ENCODE results near the gene NMUR2.

Gene NMUR2

GRCh38 chr5:152405145-152405544, at the start of gene NMUR2:
TSS of gene NMUR2 (minus strand) at chr5:152405279. CDS start at chr5:152405113, 166 bp downstream.
- DNase-seq (ENCODE audit: low read depth, low spot score), result no peak
- no peaks in the 10 kb centered on the region for H3K36me3 ChIP-seq (ENCODE audit: insufficient read depth, low read length)
- no peak for TF ChIP-seq POLR2AphosphoS5 (IDR thresholded peaks at IDR 0.05; ENCODE audit: borderline replicate concordance, low read depth, low read length)
- TF ChIP-seq FOXP2 (optimal IDR thresholded peaks at IDR 0.05; ENCODE audit: control extremely low read depth, extremely low read length, insufficient read depth), result no peak
- TF ChIP-seq EZH2 (IDR thresholded peaks at IDR 0.05), result no peak
- H3K4me3 ChIP-seq, result no peak within 1 kb of the TSS
- H3K9ac ChIP-seq (ENCODE audit: insufficient read length), result no peak within 1 kb of the TSS
- H3K27ac ChIP-seq, result no peak within 1 kb of the TSS
- no peaks in the 10 kb centered on the region for H3K9me3 ChIP-seq (ENCODE audit: low read depth, low read length)

- no peak for DNase-seq (ENCODE audit: low read depth, low spot score)
- TF ChIP-seq EZH2 (IDR thresholded peaks at IDR 0.05), result no peak
- TF ChIP-seq POLR2AphosphoS5 (IDR thresholded peaks at IDR 0.05; ENCODE audit: borderline replicate concordance, low read depth, low read length), result no peak
- TF ChIP-seq FOXP2 (optimal IDR thresholded peaks at IDR 0.05; ENCODE audit: control extremely low read depth, extremely low read length, insufficient read depth), result no peak
- no peak overlapping the region for H3K4me3 ChIP-seq
- H3K9ac ChIP-seq (ENCODE audit: insufficient read length), result no peak overlapping the region
- no peaks in the 10 kb centered on the region for H3K36me3 ChIP-seq (ENCODE audit: insufficient read depth, low read length)
- H3K27ac ChIP-seq, result no peak overlapping the region
- H3K9me3 ChIP-seq (ENCODE audit: low read depth, low read length), result no peaks in the 10 kb centered on the region
Observed at GRCh38 chr5:152443935-152444334, 38.9 kb upstream of the NMUR2 start.

GRCh38 chr5:152439791-152440190, 34.7 kb upstream of the NMUR2 start:
- Histone ChIP-seq H3K9ac (ENCODE audit: insufficient read length) (no peak overlapping the region), H3K27ac (no peak overlapping the region), H3K4me3 (no peak overlapping the region), H3K36me3 (ENCODE audit: insufficient read depth, low read length) (no peaks in the 10 kb centered on the region), H3K9me3 (ENCODE audit: low read depth, low read length) (no peaks in the 10 kb centered on the region)
- DNase-seq (ENCODE audit: low read depth, low spot score), result no peak
- TF ChIP-seq EZH2 (IDR thresholded peaks at IDR 0.05), result no peak
- no peak for TF ChIP-seq FOXP2 (optimal IDR thresholded peaks at IDR 0.05; ENCODE audit: control extremely low read depth, extremely low read length, insufficient read depth)
- TF ChIP-seq POLR2AphosphoS5 (IDR thresholded peaks at IDR 0.05; ENCODE audit: borderline replicate concordance, low read depth, low read length), result no peak

GRCh38 chr5:152437866-152438265, 32.8 kb upstream of the NMUR2 start:
- no peaks in the 10 kb centered on the region for H3K9me3 ChIP-seq (ENCODE audit: low read depth, low read length)
- no peak for DNase-seq (ENCODE audit: low read depth, low spot score)
- no peak overlapping the region for H3K27ac ChIP-seq
- H3K36me3 ChIP-seq (ENCODE audit: insufficient read depth, low read length), result no peaks in the 10 kb centered on the region
- H3K9ac ChIP-seq (ENCODE audit: insufficient read length), result no peak overlapping the region
- TF ChIP-seq FOXP2 (optimal IDR thresholded peaks at IDR 0.05; ENCODE audit: control extremely low read depth, extremely low read length, insufficient read depth) (no peak), EZH2 (IDR thresholded peaks at IDR 0.05) (no peak), POLR2AphosphoS5 (IDR thresholded peaks at IDR 0.05; ENCODE audit: borderline replicate concordance, low read depth, low read length) (no peak)
- H3K4me3 ChIP-seq, result no peak overlapping the region

- Histone ChIP-seq H3K9ac (ENCODE audit: insufficient read length) (no peak overlapping the region), H3K9me3 (ENCODE audit: low read depth, low read length) (no peaks in the 10 kb centered on the region), H3K36me3 (ENCODE audit: insufficient read depth, low read length) (no peaks in the 10 kb centered on the region), H3K4me3 (no peak overlapping the region), H3K27ac (no peak overlapping the region)
- no peak for TF ChIP-seq EZH2 (IDR thresholded peaks at IDR 0.05)
- TF ChIP-seq FOXP2 (optimal IDR thresholded peaks at IDR 0.05; ENCODE audit: control extremely low read depth, extremely low read length, insufficient read depth), result no peak
- no peak for DNase-seq (ENCODE audit: low read depth, low spot score)
Observed at GRCh38 chr5:152427721-152428120, 22.6 kb upstream of the NMUR2 start.

- DNase-seq (ENCODE audit: low read depth, low spot score), result no peak
- Histone ChIP-seq H3K36me3 (ENCODE audit: insufficient read depth, low read length) (no peaks in the 10 kb centered on the region), H3K9ac (ENCODE audit: insufficient read length) (no peak overlapping the region), H3K9me3 (ENCODE audit: low read depth, low read length) (no peaks in the 10 kb centered on the region), H3K4me3 (no peak overlapping the region), H3K27ac (no peak overlapping the region)
- TF ChIP-seq POLR2AphosphoS5 (IDR thresholded peaks at IDR 0.05; ENCODE audit: borderline replicate concordance, low read depth, low read length) (no peak), EZH2 (IDR thresholded peaks at IDR 0.05) (no peak), FOXP2 (optimal IDR thresholded peaks at IDR 0.05; ENCODE audit: control extremely low read depth, extremely low read length, insufficient read depth) (no peak)
Observed at GRCh38 chr5:152425083-152425482, 20.0 kb upstream of the NMUR2 start.

- Histone ChIP-seq H3K4me3 (no peak overlapping the region), H3K9me3 (ENCODE audit: low read depth, low read length) (no peaks in the 10 kb centered on the region), H3K9ac (ENCODE audit: insufficient read length) (no peak overlapping the region), H3K36me3 (ENCODE audit: insufficient read depth, low read length) (no peaks in the 10 kb centered on the region), H3K27ac (no peak overlapping the region)
- DNase-seq (ENCODE audit: low read depth, low spot score), result no peak
- TF ChIP-seq EZH2 (IDR thresholded peaks at IDR 0.05) (no peak), FOXP2 (optimal IDR thresholded peaks at IDR 0.05; ENCODE audit: control extremely low read depth, extremely low read length, insufficient read depth) (no peak), POLR2AphosphoS5 (IDR thresholded peaks at IDR 0.05; ENCODE audit: borderline replicate concordance, low read depth, low read length) (no peak)
Observed at GRCh38 chr5:152424501-152424900, 19.4 kb upstream of the NMUR2 start.

GRCh38 chr5:152422081-152422480, 17.0 kb upstream of the NMUR2 start:
- Histone ChIP-seq H3K36me3 (ENCODE audit: insufficient read depth, low read length) (no peaks in the 10 kb centered on the region), H3K9me3 (ENCODE audit: low read depth, low read length) (no peaks in the 10 kb centered on the region)
- TF ChIP-seq FOXP2 (optimal IDR thresholded peaks at IDR 0.05; ENCODE audit: control extremely low read depth, extremely low read length, insufficient read depth) (no peak), EZH2 (IDR thresholded peaks at IDR 0.05) (no peak), POLR2AphosphoS5 (IDR thresholded peaks at IDR 0.05; ENCODE audit: borderline replicate concordance, low read depth, low read length) (no peak)

GRCh38 chr5:152412129-152412528, 7.0 kb upstream of the NMUR2 start:
- DNase-seq (ENCODE audit: low read depth, low spot score), result no peak
- Histone ChIP-seq H3K9me3 (ENCODE audit: low read depth, low read length) (no peaks in the 10 kb centered on the region), H3K4me3 (no peak overlapping the region), H3K27ac (no peak overlapping the region), H3K36me3 (ENCODE audit: insufficient read depth, low read length) (no peaks in the 10 kb centered on the region), H3K9ac (ENCODE audit: insufficient read length) (no peak overlapping the region)
- TF ChIP-seq FOXP2 (optimal IDR thresholded peaks at IDR 0.05; ENCODE audit: control extremely low read depth, extremely low read length, insufficient read depth), result no peak
- TF ChIP-seq POLR2AphosphoS5 (IDR thresholded peaks at IDR 0.05; ENCODE audit: borderline replicate concordance, low read depth, low read length), result no peak
- no peak for TF ChIP-seq EZH2 (IDR thresholded peaks at IDR 0.05)

More at GRCh38 chr5:152422081-152422480, 17.0 kb upstream of the NMUR2 start:
- Histone ChIP-seq H3K9ac (ENCODE audit: insufficient read length) (no peak overlapping the region), H3K27ac (no peak overlapping the region), H3K4me3 (no peak overlapping the region)
- no peak for DNase-seq (ENCODE audit: low read depth, low spot score)
